Activated naive CD8-positive, alpha-beta T cell treated with anti-CD3 and anti-CD28 coated beads, Interleukin-2, amount 10 ng/mL, durations not matched to agents 7 days and 5 days (primary cell): ENCODE results near the gene OR10G2. TPM values are rescaled to one million over a fixed set of nuclear protein-coding genes. Genes with fewer than 3 reads are reported as not detected.

ENCODE experiments used
- ATAC-seq: fragments of 150-1000 bp; cut with Tn5 transposase; one replicate; pipeline ENCODE4 v1.10.0; 2021; ENCODE audit warnings: low read depth, moderate library complexity
- POLR2A ChIA-PET: fragments of 350-600 bp; sonication (Branson Sonifier 250); formaldehyde crosslinking; loops from one replicate; lab custom pipeline; 2021; ENCODE audit warnings: antibody characterized with exemption; lab: Charles Lee
- DNase-seq: peaks from one replicate; pipeline ENCODE4 v3.0.0; 2021
- H3K27ac Mint-ChIP-seq: one replicate; pipeline ENCODE4 v1.8.0; 2022; ENCODE audit warnings: mild to moderate bottlenecking, mixed read lengths
- H3K27me3 Mint-ChIP-seq: one replicate; pipeline ENCODE4 v1.8.0; 2022; ENCODE audit warnings: mild to moderate bottlenecking, moderate library complexity, mixed read lengths
- H3K36me3 Mint-ChIP-seq: one replicate; pipeline ENCODE4 v1.8.0; 2021; ENCODE audit warnings: mild to moderate bottlenecking, mixed read lengths
- H3K4me1 Mint-ChIP-seq: one replicate; pipeline ENCODE4 v1.8.0; 2021; ENCODE audit warnings: mixed read lengths
- H3K4me3 Mint-ChIP-seq: one replicate; pipeline ENCODE4 v1.8.0; 2022; ENCODE audit warnings: mild to moderate bottlenecking, moderate library complexity, mixed read lengths
- H3K9me3 Mint-ChIP-seq: one replicate; pipeline ENCODE4 v1.8.0; 2021; ENCODE audit warnings: mixed read lengths
- total RNA-seq, 2 experiments: library from RNA; stranded (reverse); gene quantifications; one replicate each; pipeline ENCODE4 v1.2.3, GENCODE V29; 2021

Gene OR10G2
- not detected for total RNA-seq

- H3K9me3 Mint-ChIP-seq = peaks cover 2% of the 10 kb centered on the region
- H3K27ac Mint-ChIP-seq = no peak within 1 kb of the TSS
- ATAC-seq (no peak), DNase-seq (no peak)
- no peaks in the 10 kb centered on the region for H3K36me3 Mint-ChIP-seq
- no peaks in the 10 kb centered on the region for H3K4me1 Mint-ChIP-seq
- H3K27me3 Mint-ChIP-seq = peaks cover under 1% of the 10 kb centered on the region
- POLR2A ChIA-PET = no interaction called here
- no peak within 1 kb of the TSS for H3K4me3 Mint-ChIP-seq
Measured at GRCh38 chr14:21634840-21635239, at the start of gene OR10G2. OR10G2 (minus strand) TSS chr14:21634940; CDS start chr14:21634842, 98 bp downstream.

DNA sequence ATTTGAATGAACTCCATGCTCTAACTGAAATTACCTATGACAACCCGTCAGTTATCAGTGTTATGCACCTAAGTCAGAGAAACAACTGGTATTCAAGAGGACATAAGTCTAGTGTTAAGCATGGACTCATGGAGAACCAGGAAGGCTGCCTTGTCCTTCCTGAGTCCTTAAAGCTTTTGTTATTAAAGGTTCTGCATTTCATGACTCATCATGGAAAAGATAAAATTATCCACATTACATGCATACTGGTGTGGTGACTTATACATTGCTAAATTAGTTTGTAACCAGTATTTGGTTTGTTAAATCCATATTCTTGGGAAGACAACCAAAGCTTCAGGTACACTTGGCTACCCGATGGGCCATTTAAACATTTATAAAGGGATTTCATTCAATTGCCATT is 45.3 kb upstream of the OR10G2 start:
- H3K4me3 Mint-ChIP-seq = no peak overlapping the region
- POLR2A ChIA-PET = no interaction called here

DNA sequence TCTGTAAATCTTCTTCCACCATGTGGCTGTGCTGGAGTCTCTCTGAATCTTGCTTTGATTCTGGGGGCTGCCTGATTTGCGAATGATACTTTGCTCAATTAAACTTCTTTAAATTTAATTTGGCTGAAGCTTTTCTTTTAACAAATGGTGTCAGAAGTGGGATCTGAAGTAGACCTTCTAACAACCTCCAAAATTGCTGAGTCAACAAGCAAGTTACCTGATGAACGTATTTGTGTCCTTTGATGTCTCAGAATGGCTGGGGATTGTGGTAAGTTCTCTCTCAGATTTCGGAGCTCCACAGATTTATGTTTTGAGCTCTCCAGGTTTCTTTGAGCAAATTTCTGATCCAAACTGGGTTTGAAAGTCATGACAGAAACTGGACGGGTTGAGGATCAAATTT is 40.8 kb upstream of the OR10G2 start:
- peaks cover 1% of the 10 kb centered on the region for H3K9me3 Mint-ChIP-seq
- H3K36me3 Mint-ChIP-seq = no peaks in the 10 kb centered on the region
- ATAC-seq = no peak
- DNase-seq = no peak
- no peak overlapping the region for H3K4me3 Mint-ChIP-seq
- peaks cover 17% of the 10 kb centered on the region for H3K27me3 Mint-ChIP-seq
- no peak overlapping the region for H3K27ac Mint-ChIP-seq
- no peaks in the 10 kb centered on the region for H3K4me1 Mint-ChIP-seq
- POLR2A ChIA-PET = no interaction called here

More for the DNA sequence above, 45.3 kb upstream of the OR10G2 start:
- Mint-ChIP-seq H3K27ac (no peak overlapping the region), H3K36me3 (no peaks in the 10 kb centered on the region), H3K27me3 (peaks cover 22% of the 10 kb centered on the region), H3K9me3 (peaks cover 1% of the 10 kb centered on the region), H3K4me1 (no peaks in the 10 kb centered on the region)
- DNase-seq (no peak), ATAC-seq (no peak)

- ATAC-seq (no peak), DNase-seq (no peak)
- Mint-ChIP-seq H3K27me3 (peaks cover 24% of the 10 kb centered on the region), H3K9me3 (peaks cover 1% of the 10 kb centered on the region), H3K4me3 (no peak within 1 kb of the TSS), H3K36me3 (no peaks in the 10 kb centered on the region), H3K27ac (no peak within 1 kb of the TSS), H3K4me1 (no peaks in the 10 kb centered on the region)
- POLR2A ChIA-PET = no interaction called here
Measured at GRCh38 chr14:21673718-21674117, 39.0 kb upstream of the OR10G2 start, which contains the start of gene OR4E1. OR4E1 (minus strand) TSS chr14:21673818; CDS start chr14:21670935, 2,883 bp downstream.

- Mint-ChIP-seq H3K27ac (no peak overlapping the region), H3K27me3 (peaks cover 21% of the 10 kb centered on the region), H3K36me3 (no peaks in the 10 kb centered on the region), H3K4me3 (no peak overlapping the region), H3K9me3 (peaks cover 1% of the 10 kb centered on the region), H3K4me1 (no peaks in the 10 kb centered on the region)
- ATAC-seq (no peak), DNase-seq (no peak)
- POLR2A ChIA-PET = no interaction called here
Measured at GRCh38 chr14:21672116-21672515, 37.4 kb upstream of the OR10G2 start.

GRCh38 chr14:21671371-21671770 is 36.6 kb upstream of the OR10G2 start:
- no peaks in the 10 kb centered on the region for H3K36me3 Mint-ChIP-seq

GRCh38 chr14:21669284-21669683 is 34.5 kb upstream of the OR10G2 start:
- POLR2A ChIA-PET = no interaction called here
- no peak for ATAC-seq
- no peaks in the 10 kb centered on the region for H3K9me3 Mint-ChIP-seq
- H3K27ac Mint-ChIP-seq = no peak overlapping the region
- no peak overlapping the region for H3K4me3 Mint-ChIP-seq
- H3K4me1 Mint-ChIP-seq = no peaks in the 10 kb centered on the region
- H3K27me3 Mint-ChIP-seq = peaks cover 27% of the 10 kb centered on the region
- DNase-seq = no peak
- no peaks in the 10 kb centered on the region for H3K36me3 Mint-ChIP-seq

More at GRCh38 chr14:21671371-21671770, 36.6 kb upstream of the OR10G2 start:
- no peak for DNase-seq
- H3K4me1 Mint-ChIP-seq = no peaks in the 10 kb centered on the region
- peaks cover 21% of the 10 kb centered on the region for H3K27me3 Mint-ChIP-seq
- H3K27ac Mint-ChIP-seq = no peak overlapping the region
- H3K4me3 Mint-ChIP-seq = no peak overlapping the region
- no peak for ATAC-seq
- POLR2A ChIA-PET = no interaction called here
- H3K9me3 Mint-ChIP-seq = peaks cover 1% of the 10 kb centered on the region

DNA sequence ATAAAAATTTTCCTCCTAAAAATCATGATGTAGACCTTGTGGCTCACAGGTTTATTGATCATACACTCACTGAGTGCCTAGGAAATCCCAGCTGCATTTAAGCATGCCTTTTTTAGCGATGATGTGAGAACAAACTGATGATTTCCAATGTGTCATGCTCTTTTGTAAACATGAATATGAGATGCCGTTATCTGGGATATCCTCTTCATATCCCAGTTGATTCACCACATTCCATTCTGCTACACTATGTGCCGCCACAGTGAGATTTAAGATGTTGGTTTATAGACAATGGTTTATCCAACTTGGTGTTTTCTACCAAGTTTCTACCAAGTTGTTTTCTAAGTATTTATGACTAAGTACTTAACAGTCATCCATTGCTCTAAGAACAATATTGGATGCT is 33.6 kb upstream of the OR10G2 start:
- DNase-seq (no peak), ATAC-seq (no peak)
- no peaks in the 10 kb centered on the region for H3K9me3 Mint-ChIP-seq
- POLR2A ChIA-PET = no interaction called here
- no peaks in the 10 kb centered on the region for H3K4me1 Mint-ChIP-seq
- H3K36me3 Mint-ChIP-seq = no peaks in the 10 kb centered on the region
- no peak overlapping the region for H3K27ac Mint-ChIP-seq
- no peak overlapping the region for H3K4me3 Mint-ChIP-seq
- H3K27me3 Mint-ChIP-seq = peaks cover 27% of the 10 kb centered on the region

DNA sequence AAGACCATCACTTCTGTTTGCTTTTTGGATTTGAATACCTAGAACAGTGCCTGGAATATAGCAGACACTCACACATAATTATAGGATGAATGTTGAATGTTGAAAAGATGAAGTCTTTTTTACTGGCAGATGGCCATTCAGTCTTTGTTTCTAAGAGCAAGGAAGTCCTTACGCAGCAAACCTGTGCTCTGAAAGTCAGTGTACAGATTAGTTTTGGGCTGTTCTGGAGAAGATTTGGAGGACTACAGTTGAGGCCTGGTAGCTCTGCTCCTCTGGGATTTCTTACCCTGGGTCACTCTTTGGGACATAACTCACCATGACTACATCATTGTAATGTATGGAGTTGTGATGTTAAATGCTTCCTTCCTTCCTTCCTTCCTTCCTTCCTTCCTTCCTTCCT is 22.2 kb upstream of the OR10G2 start:
- POLR2A ChIA-PET = no interaction called here
- H3K27ac Mint-ChIP-seq = no peak overlapping the region

GRCh38 chr14:21654215-21654614 is 19.5 kb upstream of the OR10G2 start:
- Mint-ChIP-seq H3K4me3 (no peak overlapping the region), H3K4me1 (no peaks in the 10 kb centered on the region), H3K27me3 (peaks cover 12% of the 10 kb centered on the region), H3K27ac (no peak overlapping the region), H3K36me3 (no peaks in the 10 kb centered on the region), H3K9me3 (peaks cover 1% of the 10 kb centered on the region)
- DNase-seq (no peak), ATAC-seq (no peak)
- POLR2A ChIA-PET = no interaction called here

More for the DNA sequence above, 22.2 kb upstream of the OR10G2 start:
- DNase-seq = no peak
- ATAC-seq = no peak
- Mint-ChIP-seq H3K4me3 (no peak overlapping the region), H3K4me1 (no peaks in the 10 kb centered on the region), H3K9me3 (no peaks in the 10 kb centered on the region), H3K36me3 (no peaks in the 10 kb centered on the region), H3K27me3 (peaks cover 16% of the 10 kb centered on the region)

- H3K27me3 Mint-ChIP-seq = peaks cover 12% of the 10 kb centered on the region
- no peak within 1 kb of the TSS for H3K4me3 Mint-ChIP-seq
- no peaks in the 10 kb centered on the region for H3K36me3 Mint-ChIP-seq
- DNase-seq (no peak), ATAC-seq (no peak)
- POLR2A ChIA-PET = no interaction called here
- H3K9me3 Mint-ChIP-seq = peaks cover 1% of the 10 kb centered on the region
- H3K27ac Mint-ChIP-seq = no peak within 1 kb of the TSS
- no peaks in the 10 kb centered on the region for H3K4me1 Mint-ChIP-seq
Measured at GRCh38 chr14:21653331-21653885, 18.7 kb upstream of the OR10G2 start, which contains the start of gene OR4E2. OR4E2 (plus strand) TSS chr14:21653835; CDS start chr14:21665083, 11,248 bp downstream.

DNA sequence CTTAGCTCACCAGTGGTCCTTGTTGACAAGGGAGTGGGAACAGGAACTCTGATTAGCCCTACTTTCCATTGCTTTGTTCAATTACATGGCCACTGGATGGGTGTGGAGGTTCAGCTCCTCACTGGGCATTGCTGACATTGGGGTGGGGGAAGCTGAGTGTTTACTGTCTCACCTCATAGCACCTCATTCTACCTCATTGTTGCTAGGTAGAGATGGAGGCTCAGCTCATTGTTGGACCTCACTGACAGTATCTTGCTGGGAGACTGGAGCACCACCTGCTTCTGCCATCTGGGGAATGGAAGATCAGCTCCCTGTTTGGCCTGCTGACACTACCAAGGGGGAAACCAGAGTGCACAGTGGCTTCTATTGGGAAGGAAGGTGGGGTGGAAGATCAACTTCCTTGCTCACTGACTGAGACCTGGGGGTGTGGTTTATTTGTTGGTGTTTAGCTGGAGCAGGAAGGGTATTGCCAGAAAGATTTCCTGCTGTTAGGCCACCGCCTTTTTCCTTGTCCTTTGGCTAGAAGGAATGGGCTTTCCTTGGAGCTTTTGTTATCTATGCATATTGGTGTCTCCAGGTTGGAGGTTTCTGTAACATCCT is 17.6 kb upstream of the OR10G2 start:
- POLR2A ChIA-PET = no interaction called here
- Mint-ChIP-seq H3K27ac (no peak overlapping the region), H3K9me3 (peaks cover 1% of the 10 kb centered on the region), H3K4me3 (no peak overlapping the region), H3K36me3 (no peaks in the 10 kb centered on the region), H3K4me1 (no peaks in the 10 kb centered on the region), H3K27me3 (peaks cover 8% of the 10 kb centered on the region)
- ATAC-seq (no peak), DNase-seq (no peak)

DNA sequence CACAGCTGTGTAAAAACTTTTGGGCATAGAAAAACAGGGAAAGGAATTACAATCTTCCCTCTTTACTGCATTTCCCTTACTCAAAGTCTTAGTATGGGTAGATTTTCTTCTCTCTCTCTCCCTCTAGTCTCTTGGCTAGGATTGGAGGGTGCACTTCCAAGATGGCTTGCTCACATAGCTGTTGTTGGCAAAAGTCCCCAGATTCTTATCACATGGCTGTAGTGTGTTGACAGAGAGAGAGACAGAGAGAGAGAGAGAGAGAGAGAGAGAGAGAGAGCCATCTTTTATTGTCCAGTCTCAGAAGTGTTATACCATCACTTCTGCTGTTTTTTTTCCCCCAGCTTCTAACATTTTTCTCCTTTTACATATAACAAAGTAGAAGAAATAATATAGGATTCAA is 12.6 kb upstream of the OR10G2 start:
- no peak overlapping the region for H3K27ac Mint-ChIP-seq
- H3K4me3 Mint-ChIP-seq = no peak overlapping the region
- no peaks in the 10 kb centered on the region for H3K36me3 Mint-ChIP-seq
- no peaks in the 10 kb centered on the region for H3K4me1 Mint-ChIP-seq
- peaks cover 5% of the 10 kb centered on the region for H3K27me3 Mint-ChIP-seq
- no peak for DNase-seq
- peaks cover 1% of the 10 kb centered on the region for H3K9me3 Mint-ChIP-seq
- ATAC-seq = no peak
- POLR2A ChIA-PET = interaction anchor here (0.7 kb wide), 1 partner anchor 8 kb away, joined by 5 read pairs; no protein-coding TSS in a partner anchor

DNA sequence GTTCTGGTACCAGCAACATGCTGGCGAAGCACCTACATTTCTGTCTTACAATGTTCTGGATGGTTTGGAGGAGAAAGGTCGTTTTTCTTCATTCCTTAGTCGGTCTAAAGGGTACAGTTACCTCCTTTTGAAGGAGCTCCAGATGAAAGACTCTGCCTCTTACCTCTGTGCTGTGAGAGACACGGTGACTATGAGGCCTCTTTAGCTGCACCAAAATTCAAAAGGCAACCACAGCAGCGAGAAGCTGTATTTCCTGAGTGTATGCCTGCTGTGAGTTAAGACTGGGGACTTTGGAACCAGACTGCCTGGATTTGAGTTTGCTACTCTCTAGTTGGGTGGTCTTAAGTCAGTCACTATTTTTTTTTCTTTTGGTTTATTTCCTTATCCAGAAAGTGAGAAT is 8.7 kb upstream of the OR10G2 start:
- Mint-ChIP-seq H3K27ac (peak overlapping the region; percentile 61), H3K4me3 (peak overlapping the region; percentile 60), H3K4me1 (no peaks in the 10 kb centered on the region), H3K9me3 (no peaks in the 10 kb centered on the region), H3K36me3 (no peaks in the 10 kb centered on the region), H3K27me3 (no peaks in the 10 kb centered on the region)
- POLR2A ChIA-PET = interaction anchor here (0.8 to 2.7 kb wide), 4 partner anchors 867 to 909 kb away, joined by 4 to 7 read pairs (median 4); no protein-coding TSS in a partner anchor
- ATAC-seq = no peak
- DNase-seq = no peak
